Epithelial cell of esophagus (primary cell): ENCODE results near the gene TMC4.
"Not testable (repeated sequence)": the region's sequence is repeated elsewhere in the genome, so short reads cannot be mapped to it uniquely, and the experiment has no call there.

ENCODE experiments used
- DNase-seq: peaks from one replicate; pipeline ENCODE4 v3.0.0; 2010; ENCODE audit warnings: low read depth
- H3K4me3 ChIP-seq: 2 replicates; pipeline ENCODE4 v1.5.1; 2011; ENCODE audit warnings: mild to moderate bottlenecking, low read length, control low read depth
- TF ChIP-seq, protein P1 (sequence below): IDR thresholded peaks from 2 replicates; pipeline ENCODE4 v1.5.1; 2011; ENCODE audit warnings: low read depth, mild to moderate bottlenecking, low read length, control low read depth, inconsistent platforms; ENCODE audit not compliant: insufficient read depth; ENCODE audit errors: missing control alignments

Gene TMC4

DNA sequence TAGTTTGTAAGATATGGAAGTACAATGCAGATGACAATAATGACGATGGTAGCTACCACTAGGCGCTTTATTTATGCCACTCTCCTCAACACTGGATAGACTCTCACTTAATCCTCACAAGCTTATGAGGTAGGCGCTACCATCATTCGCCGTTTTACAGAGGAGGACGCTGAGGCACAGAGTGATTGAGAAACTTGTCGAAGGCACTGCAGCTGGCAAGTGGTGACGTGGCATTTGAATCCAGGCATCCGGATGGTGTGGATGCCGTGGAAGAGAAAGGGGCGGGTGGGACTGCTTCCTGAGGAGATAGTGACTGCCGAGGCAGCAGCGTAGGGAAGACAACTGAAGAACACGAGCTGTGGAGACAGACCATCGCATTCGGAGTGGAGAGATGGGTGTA, 26.4 kb upstream of the TMC4 start:
- DNase-seq: no peak
- no peak overlapping the region for H3K4me3 ChIP-seq
- TF ChIP-seq, protein P1, sequence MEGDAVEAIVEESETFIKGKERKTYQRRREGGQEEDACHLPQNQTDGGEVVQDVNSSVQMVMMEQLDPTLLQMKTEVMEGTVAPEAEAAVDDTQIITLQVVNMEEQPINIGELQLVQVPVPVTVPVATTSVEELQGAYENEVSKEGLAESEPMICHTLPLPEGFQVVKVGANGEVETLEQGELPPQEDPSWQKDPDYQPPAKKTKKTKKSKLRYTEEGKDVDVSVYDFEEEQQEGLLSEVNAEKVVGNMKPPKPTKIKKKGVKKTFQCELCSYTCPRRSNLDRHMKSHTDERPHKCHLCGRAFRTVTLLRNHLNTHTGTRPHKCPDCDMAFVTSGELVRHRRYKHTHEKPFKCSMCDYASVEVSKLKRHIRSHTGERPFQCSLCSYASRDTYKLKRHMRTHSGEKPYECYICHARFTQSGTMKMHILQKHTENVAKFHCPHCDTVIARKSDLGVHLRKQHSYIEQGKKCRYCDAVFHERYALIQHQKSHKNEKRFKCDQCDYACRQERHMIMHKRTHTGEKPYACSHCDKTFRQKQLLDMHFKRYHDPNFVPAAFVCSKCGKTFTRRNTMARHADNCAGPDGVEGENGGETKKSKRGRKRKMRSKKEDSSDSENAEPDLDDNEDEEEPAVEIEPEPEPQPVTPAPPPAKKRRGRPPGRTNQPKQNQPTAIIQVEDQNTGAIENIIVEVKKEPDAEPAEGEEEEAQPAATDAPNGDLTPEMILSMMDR: no peak

DNA sequence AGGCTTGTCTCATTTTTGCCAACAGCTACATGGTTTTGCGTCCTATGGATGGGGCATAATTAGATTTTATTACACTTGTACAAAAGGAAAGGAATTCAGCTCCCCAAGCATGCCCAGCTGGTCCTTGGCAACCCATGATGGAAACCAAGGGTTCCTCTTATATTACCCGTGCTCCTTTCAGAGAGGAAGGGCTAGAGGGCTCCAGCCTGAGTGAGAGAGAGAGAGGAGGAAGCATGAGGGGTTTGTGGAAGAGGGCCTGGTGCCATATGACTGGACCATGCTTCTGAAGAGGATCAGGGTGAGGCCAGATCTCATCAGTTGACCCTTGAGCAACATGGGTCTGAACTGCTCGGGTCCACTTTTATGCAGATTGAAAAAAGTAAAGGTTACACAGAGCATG, 24.2 kb upstream of the TMC4 start:
- no peak for DNase-seq
- no peak overlapping the region for H3K4me3 ChIP-seq
- TF ChIP-seq, protein P1: no peak

DNA sequence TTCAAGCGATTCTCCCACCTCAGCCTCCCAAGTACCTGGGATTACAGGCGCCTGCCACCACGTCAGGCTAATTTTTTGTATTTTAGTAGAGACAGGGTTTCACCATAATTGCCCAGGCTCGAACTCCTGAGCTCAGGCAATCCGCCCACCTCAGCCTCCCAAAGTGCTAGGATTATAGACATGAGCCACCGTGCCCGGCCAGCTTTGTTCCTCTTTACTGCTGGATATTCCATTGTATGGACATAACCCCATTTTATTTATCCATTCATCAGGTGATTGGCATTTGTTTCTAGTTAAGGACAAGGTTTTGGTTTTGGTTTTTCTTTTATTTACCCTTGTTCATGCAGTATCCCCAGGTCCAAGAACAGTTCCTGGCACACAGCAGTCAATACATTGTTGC, 23.6 kb upstream of the TMC4 start:
- H3K4me3 ChIP-seq: no peak overlapping the region
- no peak for DNase-seq
- TF ChIP-seq, protein P1: no peak

DNA sequence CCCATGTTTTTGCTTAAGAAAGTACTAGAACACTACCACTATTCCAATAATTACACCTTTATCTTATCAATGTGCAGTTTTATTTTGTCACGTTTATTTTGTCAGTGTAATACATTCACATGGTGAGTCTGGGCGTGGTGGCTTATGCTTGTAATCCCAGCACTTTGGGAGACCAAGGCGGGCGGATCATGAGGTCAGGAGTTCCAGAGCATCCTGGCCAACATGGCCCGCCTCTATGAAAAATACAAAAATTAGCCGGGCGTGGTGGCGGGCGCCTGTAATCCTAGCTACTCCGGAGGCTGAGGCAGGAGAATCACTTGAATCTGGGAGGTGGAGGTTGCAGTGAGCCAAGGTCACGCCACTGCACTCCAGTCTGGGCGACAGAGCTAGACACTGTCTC, 21.5 kb upstream of the TMC4 start:
- not testable (repeated sequence) for H3K4me3 ChIP-seq, DNase-seq

DNA sequence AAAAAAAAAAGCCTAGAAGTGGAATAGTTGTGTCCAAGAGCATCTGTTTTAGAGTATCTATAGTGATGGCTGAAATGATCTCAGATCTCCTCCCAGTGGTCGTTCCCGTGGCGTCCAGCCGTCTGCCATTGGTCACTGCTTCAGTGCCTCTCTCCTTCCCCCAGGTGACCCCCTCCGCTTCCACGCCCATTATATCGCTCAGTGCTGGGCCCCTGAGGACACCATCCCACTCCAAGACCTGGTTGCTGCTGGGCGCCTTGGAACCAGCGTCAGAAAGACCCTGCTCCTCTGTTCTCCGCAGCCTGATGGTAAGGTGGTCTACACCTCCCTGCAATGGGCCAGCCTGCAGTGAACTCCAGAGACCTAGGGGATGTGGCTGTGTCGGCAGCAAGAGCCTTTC, 20.1 kb upstream of the TMC4 start:
- no peak for DNase-seq
- TF ChIP-seq, protein P1: no peak

DNA sequence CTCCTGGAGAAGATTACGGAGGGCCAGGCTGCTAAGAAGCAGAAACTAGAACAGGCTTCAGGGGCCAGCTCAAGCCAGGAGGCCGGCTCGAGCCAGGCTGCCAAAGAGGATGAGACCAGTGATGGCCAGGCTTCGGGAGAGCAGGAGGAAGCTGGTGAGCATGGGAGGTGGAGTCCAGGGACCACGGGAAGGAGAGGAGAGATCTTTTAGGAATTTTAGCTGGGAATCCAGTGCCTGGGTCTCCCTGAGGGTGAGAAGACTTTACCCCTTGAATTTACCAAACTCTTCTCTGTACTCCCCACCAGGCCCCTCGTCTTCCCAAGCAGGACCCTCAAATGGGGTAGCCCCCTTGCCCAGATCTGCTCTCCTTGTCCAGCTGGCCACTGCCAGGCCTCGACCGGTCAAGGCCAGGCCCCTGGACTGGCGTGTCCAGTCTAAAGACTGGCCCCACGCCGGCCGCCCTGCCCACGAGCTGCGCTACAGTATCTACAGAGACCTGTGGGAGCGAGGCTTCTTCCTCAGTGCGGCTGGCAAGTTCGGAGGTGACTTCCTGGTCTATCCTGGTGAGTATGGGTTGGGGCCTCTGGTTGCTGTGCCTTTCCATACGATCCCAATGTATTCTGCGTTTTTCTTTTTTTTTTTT, 19.0 kb upstream of the TMC4 start:
- no peak for DNase-seq
- H3K4me3 ChIP-seq: peak overlapping the region; percentile 76
- TF ChIP-seq, protein P1: no peak

More for the DNA sequence above, 20.1 kb upstream of the TMC4 start:
- no peak overlapping the region for H3K4me3 ChIP-seq

DNA sequence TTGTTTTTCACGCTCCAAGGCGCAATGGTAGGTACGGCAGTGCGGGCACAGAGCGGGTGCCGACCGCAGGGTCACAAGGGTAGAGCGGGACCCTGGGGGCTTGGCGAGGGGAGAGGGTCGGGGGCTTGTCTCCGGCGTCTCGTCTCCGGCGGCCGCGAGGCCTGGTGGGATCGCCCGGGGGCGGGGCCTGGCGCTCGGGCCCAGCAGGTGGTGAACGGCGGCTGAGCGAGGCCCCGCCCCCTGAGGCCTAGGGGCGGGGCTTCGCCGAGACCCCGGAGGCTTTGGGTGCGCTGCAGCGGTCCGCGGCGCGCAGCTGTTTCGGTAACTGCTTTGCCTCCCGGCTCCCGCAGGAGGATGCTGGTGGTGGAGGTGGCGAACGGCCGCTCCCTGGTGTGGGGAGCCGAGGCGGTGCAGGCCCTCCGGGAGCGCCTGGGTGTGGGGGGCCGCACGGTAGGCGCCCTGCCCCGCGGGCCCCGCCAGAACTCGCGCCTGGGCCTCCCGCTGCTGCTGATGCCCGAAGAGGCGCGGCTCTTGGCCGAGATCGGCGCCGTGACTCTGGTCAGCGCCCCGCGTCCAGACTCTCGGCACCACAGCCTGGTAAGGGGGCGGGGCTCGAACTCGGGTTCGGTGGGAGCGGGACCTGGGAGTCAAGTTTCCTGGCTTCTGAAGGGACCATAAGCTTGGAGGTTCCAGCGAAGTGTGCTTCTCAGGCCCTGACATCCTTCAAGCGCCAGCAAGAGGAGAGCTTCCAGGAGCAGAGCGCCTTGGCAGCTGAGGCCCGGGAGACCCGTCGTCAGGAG, 18.3 kb upstream of the TMC4 start, which contains the start of gene TSEN34:
TSS of gene TSEN34 (plus strand) at position 298 of the 800 bp plus-strand sequence. CDS start at position 355, 57 bp downstream.
- DNase-seq: peak; percentile 86
- H3K4me3 ChIP-seq: peak within 1 kb of the TSS; percentile 76
- TF ChIP-seq, protein P1: no peak
